Measurements from ENCODE around the gene LRTM2. TPM values are rescaled to one million over a fixed set of nuclear protein-coding genes. Genes with fewer than 3 reads are reported as not detected.

Gene LRTM2
- total RNA-seq, 1 donor from 2014 or later: not detected

- no peak for TF ChIP-seq CTCF (IDR thresholded peaks at IDR 0.05)
- Mint-ChIP-seq H3K4me3 (ENCODE audit: unreplicated experiment) (no peak overlapping the region), H3K27ac (ENCODE audit: unreplicated experiment) (no peak overlapping the region), H3K9me3 (ENCODE audit: unreplicated experiment) (no peaks in the 10 kb centered on the region), H3K36me3 (ENCODE audit: unreplicated experiment) (no peaks in the 10 kb centered on the region), H3K4me1 (ENCODE audit: unreplicated experiment) (peaks cover 10% of the 10 kb centered on the region), H3K27me3 (ENCODE audit: unreplicated experiment) (peaks cover 26% of the 10 kb centered on the region)
- DNase-seq (ENCODE audit: extremely low spot score, unreplicated experiment): no peak
These were observed 8.4 kb upstream of the LRTM2 start for GRCh38 chr12:1811948-1812291.

GRCh38 chr12:1812650-1813302 lies 7.6 kb upstream of the LRTM2 start:
- H3K36me3 Mint-ChIP-seq (ENCODE audit: unreplicated experiment): no peaks in the 10 kb centered on the region
- H3K27ac Mint-ChIP-seq (ENCODE audit: unreplicated experiment): no peak overlapping the region
- no peak for TF ChIP-seq CTCF (IDR thresholded peaks at IDR 0.05)
- H3K4me1 Mint-ChIP-seq (ENCODE audit: unreplicated experiment): peaks cover 10% of the 10 kb centered on the region
- no peak overlapping the region for H3K4me3 Mint-ChIP-seq (ENCODE audit: unreplicated experiment)
- H3K27me3 Mint-ChIP-seq (ENCODE audit: unreplicated experiment): peaks cover 26% of the 10 kb centered on the region
- DNase-seq (ENCODE audit: extremely low spot score, unreplicated experiment): no peak
- H3K9me3 Mint-ChIP-seq (ENCODE audit: unreplicated experiment): no peaks in the 10 kb centered on the region

GRCh38 chr12:1814266-1814665 lies 6.1 kb upstream of the LRTM2 start:
- Mint-ChIP-seq H3K4me1 (ENCODE audit: unreplicated experiment) (peaks cover 10% of the 10 kb centered on the region), H3K4me3 (ENCODE audit: unreplicated experiment) (no peak overlapping the region), H3K36me3 (ENCODE audit: unreplicated experiment) (no peaks in the 10 kb centered on the region), H3K27ac (ENCODE audit: unreplicated experiment) (no peak overlapping the region), H3K9me3 (ENCODE audit: unreplicated experiment) (no peaks in the 10 kb centered on the region), H3K27me3 (ENCODE audit: unreplicated experiment) (peaks cover 31% of the 10 kb centered on the region)
- TF ChIP-seq CTCF (IDR thresholded peaks at IDR 0.05): no peak
- no peak for DNase-seq (ENCODE audit: extremely low spot score, unreplicated experiment)

- no peaks in the 10 kb centered on the region for H3K36me3 Mint-ChIP-seq (ENCODE audit: unreplicated experiment)
- no peaks in the 10 kb centered on the region for H3K9me3 Mint-ChIP-seq (ENCODE audit: unreplicated experiment)
- TF ChIP-seq CTCF (IDR thresholded peaks at IDR 0.05): no peak
- peaks cover 7% of the 10 kb centered on the region for H3K4me1 Mint-ChIP-seq (ENCODE audit: unreplicated experiment)
- DNase-seq (ENCODE audit: extremely low spot score, unreplicated experiment): no peak
- peaks cover 39% of the 10 kb centered on the region for H3K27me3 Mint-ChIP-seq (ENCODE audit: unreplicated experiment)
- no peak overlapping the region for H3K4me3 Mint-ChIP-seq (ENCODE audit: unreplicated experiment)
- H3K27ac Mint-ChIP-seq (ENCODE audit: unreplicated experiment): no peak overlapping the region
These were observed 5.3 kb upstream of the LRTM2 start for GRCh38 chr12:1815108-1815507.

- Mint-ChIP-seq H3K4me1 (ENCODE audit: unreplicated experiment) (peaks cover 7% of the 10 kb centered on the region), H3K36me3 (ENCODE audit: unreplicated experiment) (peaks cover 2% of the 10 kb centered on the region), H3K27ac (ENCODE audit: unreplicated experiment) (no peak overlapping the region), H3K9me3 (ENCODE audit: unreplicated experiment) (no peaks in the 10 kb centered on the region), H3K27me3 (ENCODE audit: unreplicated experiment) (peaks cover 49% of the 10 kb centered on the region), H3K4me3 (ENCODE audit: unreplicated experiment) (no peak overlapping the region)
- no peak for DNase-seq (ENCODE audit: extremely low spot score, unreplicated experiment)
- TF ChIP-seq CTCF (IDR thresholded peaks at IDR 0.05): no peak
These were observed 4.3 kb upstream of the LRTM2 start for GRCh38 chr12:1815814-1816729.
